ENCODE measurements around the gene CROCC2. TPM values are rescaled to one million over a fixed set of nuclear protein-coding genes. Genes with fewer than 3 reads are reported as not detected.

The CROCC2 gene
- total and polyA plus RNA-seq, 2 donors from 2014 or later = 0.13 TPM; not detected in 1

DNA sequence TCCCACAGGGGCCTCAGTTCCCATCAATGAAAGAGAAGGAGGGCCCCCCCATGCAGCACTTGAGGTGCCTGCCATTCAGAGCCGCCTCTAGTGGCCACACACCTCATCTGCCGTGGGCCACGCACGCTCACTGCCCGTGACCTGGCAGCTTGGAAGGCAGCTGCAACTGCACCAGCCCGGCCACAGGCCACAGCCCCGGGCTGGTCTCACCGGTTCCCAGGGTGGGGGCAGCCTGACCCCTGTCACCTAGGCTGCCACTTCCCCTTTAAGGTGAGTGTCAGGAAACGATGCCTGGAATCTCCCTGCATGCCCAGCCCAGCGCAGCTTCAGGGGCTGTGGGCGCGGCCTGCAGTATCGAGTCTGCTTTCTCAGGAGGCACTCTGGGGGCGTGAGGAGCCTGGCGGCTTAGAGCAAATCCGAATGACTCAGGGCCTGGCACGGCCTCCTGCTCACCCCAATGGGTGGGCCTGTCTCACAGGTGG is 12.7 kb upstream of the CROCC2 start:
- peaks cover 0 to 26% (median 0%) of the 10 kb centered on the region in 3 donors for H3K4me1 ChIP-seq (ENCODE audit: control insufficient read depth in 2 of 3, insufficient read depth in 2 of 3, low read depth in 1 of 3, low read length in 3 of 3)
- FAIRE-seq (no peak), DNase-seq (peak in 3 of 5 donors; percentile 33 to 91 (median 49))
- no peaks in the 10 kb centered on the region for H3K9me3 ChIP-seq (ENCODE audit: control insufficient read depth in 2 of 3, insufficient read depth in 1 of 3, low read length in 3 of 3)
- TF ChIP-seq, protein P1, sequence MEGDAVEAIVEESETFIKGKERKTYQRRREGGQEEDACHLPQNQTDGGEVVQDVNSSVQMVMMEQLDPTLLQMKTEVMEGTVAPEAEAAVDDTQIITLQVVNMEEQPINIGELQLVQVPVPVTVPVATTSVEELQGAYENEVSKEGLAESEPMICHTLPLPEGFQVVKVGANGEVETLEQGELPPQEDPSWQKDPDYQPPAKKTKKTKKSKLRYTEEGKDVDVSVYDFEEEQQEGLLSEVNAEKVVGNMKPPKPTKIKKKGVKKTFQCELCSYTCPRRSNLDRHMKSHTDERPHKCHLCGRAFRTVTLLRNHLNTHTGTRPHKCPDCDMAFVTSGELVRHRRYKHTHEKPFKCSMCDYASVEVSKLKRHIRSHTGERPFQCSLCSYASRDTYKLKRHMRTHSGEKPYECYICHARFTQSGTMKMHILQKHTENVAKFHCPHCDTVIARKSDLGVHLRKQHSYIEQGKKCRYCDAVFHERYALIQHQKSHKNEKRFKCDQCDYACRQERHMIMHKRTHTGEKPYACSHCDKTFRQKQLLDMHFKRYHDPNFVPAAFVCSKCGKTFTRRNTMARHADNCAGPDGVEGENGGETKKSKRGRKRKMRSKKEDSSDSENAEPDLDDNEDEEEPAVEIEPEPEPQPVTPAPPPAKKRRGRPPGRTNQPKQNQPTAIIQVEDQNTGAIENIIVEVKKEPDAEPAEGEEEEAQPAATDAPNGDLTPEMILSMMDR (IDR thresholded peaks at IDR 0.05; ENCODE audit: borderline replicate concordance, extremely low read depth, insufficient read depth) = no peak
- H3K36me3 ChIP-seq (ENCODE audit: control insufficient read depth in 2 of 3, insufficient read depth in 3 of 3, low read length in 3 of 3) = no peaks in the 10 kb centered on the region
- H3K27ac ChIP-seq (ENCODE audit: low read depth in 2 of 2, low read length in 2 of 2) = no peak overlapping the region
- H3K27me3 ChIP-seq (ENCODE audit: control insufficient read depth, insufficient read depth, low read length) = no peaks in the 10 kb centered on the region
- H3K9ac ChIP-seq (ENCODE audit: low read length in 3 of 3) = peak overlapping the region in 1 of 3 donors; percentile 40
- intact Hi-C loops (cut with DNase I) = no loop called here
- peak overlapping the region in 1 of 3 donors; percentile 38 for H3K4me3 ChIP-seq (ENCODE audit: low read length in 3 of 3)

DNA sequence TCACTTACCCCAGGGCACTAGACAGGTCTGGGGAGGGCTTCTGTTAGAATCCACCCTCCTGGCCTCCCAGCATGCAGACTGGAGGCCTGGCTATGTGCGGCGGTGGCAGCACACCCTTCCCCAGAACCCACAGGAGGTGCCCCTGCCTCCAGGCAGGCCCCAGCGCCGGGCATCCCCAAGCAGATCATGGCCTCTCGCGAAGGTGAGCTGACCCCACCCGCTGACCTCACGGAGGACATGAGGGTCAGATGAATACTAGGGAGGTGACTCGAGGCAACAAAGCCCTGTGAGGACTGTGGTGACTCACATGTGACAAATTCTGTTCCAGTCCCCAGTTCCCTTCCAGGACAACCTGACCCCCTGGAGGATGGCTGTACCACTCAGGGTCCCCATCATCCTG is 12.1 kb upstream of the CROCC2 start:
- H3K9me3 ChIP-seq (ENCODE audit: control insufficient read depth in 2 of 3, insufficient read depth in 1 of 3, low read length in 3 of 3) = no peaks in the 10 kb centered on the region
- TF ChIP-seq, protein P1 (IDR thresholded peaks at IDR 0.05; ENCODE audit: borderline replicate concordance, extremely low read depth, insufficient read depth) = no peak
- H3K36me3 ChIP-seq (ENCODE audit: control insufficient read depth in 2 of 3, insufficient read depth in 3 of 3, low read length in 3 of 3) = no peaks in the 10 kb centered on the region
- intact Hi-C loops (cut with DNase I) = no loop called here
- DNase-seq = no peak
- no peaks in the 10 kb centered on the region for H3K27me3 ChIP-seq (ENCODE audit: control insufficient read depth, insufficient read depth, low read length)
- FAIRE-seq = no peak
- H3K4me1 ChIP-seq (ENCODE audit: control insufficient read depth in 2 of 3, insufficient read depth in 2 of 3, low read depth in 1 of 3, low read length in 3 of 3) = peaks cover 0 to 26% (median 0%) of the 10 kb centered on the region in 3 donors
- no peak overlapping the region for H3K27ac ChIP-seq (ENCODE audit: low read depth in 2 of 2, low read length in 2 of 2)
- H3K4me3 ChIP-seq (ENCODE audit: low read length in 3 of 3) = peak overlapping the region in 1 of 3 donors; percentile 38
- H3K9ac ChIP-seq (ENCODE audit: low read length in 3 of 3) = peak overlapping the region in 1 of 3 donors; percentile 40

DNA sequence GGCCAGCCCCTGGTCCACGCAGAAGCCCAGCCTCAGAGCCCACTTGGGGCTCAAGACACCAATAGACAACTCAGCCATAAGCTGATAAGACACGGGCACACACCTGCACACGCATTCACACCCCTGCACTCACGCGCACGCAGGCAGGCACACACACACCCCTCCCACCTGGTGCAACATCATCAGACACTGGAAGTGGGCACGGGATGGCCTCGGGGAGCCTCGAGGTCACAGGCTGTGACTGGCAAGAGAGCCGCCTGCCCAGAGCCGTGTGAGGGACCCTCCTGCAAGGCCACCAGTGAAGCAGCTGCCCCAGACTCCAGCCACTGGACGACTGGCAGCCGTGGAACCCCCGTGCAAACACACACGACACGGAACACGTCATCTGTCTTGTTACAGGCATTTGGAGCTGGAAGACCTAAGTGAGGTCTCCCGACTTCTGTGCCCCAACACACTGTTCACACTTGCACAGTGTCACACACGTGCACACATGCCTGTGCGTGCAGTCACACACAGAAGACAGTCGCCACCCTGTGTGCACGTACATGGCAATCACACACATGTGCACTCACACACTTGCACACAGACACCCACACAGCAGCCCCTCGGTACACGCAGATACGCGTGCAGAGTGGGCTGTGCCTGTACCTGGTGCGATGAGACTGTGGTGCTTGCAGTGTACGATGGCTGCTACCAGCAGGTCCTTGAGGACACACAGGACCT is 11.1 kb upstream of the CROCC2 start:
- Histone ChIP-seq H3K4me3 (ENCODE audit: low read length in 3 of 3) (peak overlapping the region in 2 of 3 donors; percentile 62 to 64), H3K27ac (ENCODE audit: low read depth in 2 of 2, low read length in 2 of 2) (no peak overlapping the region), H3K27me3 (ENCODE audit: control insufficient read depth, insufficient read depth, low read length) (no peaks in the 10 kb centered on the region), H3K4me1 (ENCODE audit: control insufficient read depth in 2 of 3, insufficient read depth in 2 of 3, low read depth in 1 of 3, low read length in 3 of 3) (peaks cover 0 to 28% (median 0%) of the 10 kb centered on the region in 3 donors), H3K36me3 (ENCODE audit: control insufficient read depth in 2 of 3, insufficient read depth in 3 of 3, low read length in 3 of 3) (no peaks in the 10 kb centered on the region), H3K9me3 (ENCODE audit: control insufficient read depth in 2 of 3, insufficient read depth in 1 of 3, low read length in 3 of 3) (no peaks in the 10 kb centered on the region), H3K9ac (ENCODE audit: low read length in 3 of 3) (no peak overlapping the region)
- TF ChIP-seq, protein P1 (IDR thresholded peaks at IDR 0.05; ENCODE audit: borderline replicate concordance, extremely low read depth, insufficient read depth) = no peak
- intact Hi-C loops (cut with DNase I) = no loop called here
- FAIRE-seq = no peak
- DNase-seq = no peak
